Measurements from ENCODE around the gene FMO4.
"Not testable (repeated sequence)": the region's sequence is repeated elsewhere in the genome, so short reads cannot be mapped to it uniquely, and the experiment has no call there.

Gene FMO4

GRCh38 chr1:171313835-171314320 lies at the start of gene FMO4:
FMO4 (plus strand) TSS chr1:171314183; CDS start chr1:171319826, 5,643 bp downstream.
- DNase-seq: peak; percentile 95

GRCh38 chr1:171265686-171266085 lies 48.3 kb upstream of the FMO4 start:
- no peak for DNase-seq

GRCh38 chr1:171266930-171267329 lies 47.1 kb upstream of the FMO4 start:
- DNase-seq: no peak

- DNase-seq: no peak
Measured at GRCh38 chr1:171267391-171267790, 46.6 kb upstream of the FMO4 start.

GRCh38 chr1:171270806-171271205 lies 43.2 kb upstream of the FMO4 start:
- DNase-seq: no peak

- no peak for DNase-seq
Measured at GRCh38 chr1:171277534-171277933, 36.4 kb upstream of the FMO4 start.

- no peak for DNase-seq
Measured at GRCh38 chr1:171279234-171279633, 34.7 kb upstream of the FMO4 start.

- no peak for DNase-seq
Measured at GRCh38 chr1:171279678-171280077, 34.3 kb upstream of the FMO4 start.

- DNase-seq: no peak
Measured at GRCh38 chr1:171280599-171280998, 33.4 kb upstream of the FMO4 start.

- no peak for DNase-seq
Measured at GRCh38 chr1:171286032-171286705, 27.8 kb upstream of the FMO4 start.

- DNase-seq: no peak
Measured at GRCh38 chr1:171290621-171291020, 23.4 kb upstream of the FMO4 start.

GRCh38 chr1:171292799-171293198 lies 21.2 kb upstream of the FMO4 start:
- DNase-seq: no peak

GRCh38 chr1:171295383-171295782 lies 18.6 kb upstream of the FMO4 start:
- DNase-seq: not testable (repeated sequence)

- DNase-seq: no peak
Measured at GRCh38 chr1:171295821-171296220, 18.2 kb upstream of the FMO4 start.

GRCh38 chr1:171296897-171297296 lies 17.1 kb upstream of the FMO4 start:
- no peak for DNase-seq

- DNase-seq: no peak
Measured at GRCh38 chr1:171298696-171299095, 15.3 kb upstream of the FMO4 start.

- no peak for DNase-seq
Measured at GRCh38 chr1:171299342-171299741, 14.6 kb upstream of the FMO4 start.

GRCh38 chr1:171300401-171300800 lies 13.6 kb upstream of the FMO4 start:
- no peak for DNase-seq

- DNase-seq: no peak
Measured at GRCh38 chr1:171310661-171311087, 3.3 kb upstream of the FMO4 start.

- DNase-seq: no peak
Measured at GRCh38 chr1:171311771-171312558, 2.0 kb upstream of the FMO4 start.

GRCh38 chr1:171313319-171313834 lies 606 bp upstream of the FMO4 start:
- DNase-seq: no peak

GRCh38 chr1:171329251-171329650 lies 15.3 kb downstream of the FMO4 start:
- DNase-seq: no peak

- DNase-seq: no peak
Measured at GRCh38 chr1:171334024-171334640, 20.1 kb downstream of the FMO4 start.

GRCh38 chr1:171335964-171336363 lies 22.0 kb downstream of the FMO4 start:
- DNase-seq: no peak

All from midbrain (tissue), 1 donor.